ENCODE measurements around the gene HAGHL.

DNA sequence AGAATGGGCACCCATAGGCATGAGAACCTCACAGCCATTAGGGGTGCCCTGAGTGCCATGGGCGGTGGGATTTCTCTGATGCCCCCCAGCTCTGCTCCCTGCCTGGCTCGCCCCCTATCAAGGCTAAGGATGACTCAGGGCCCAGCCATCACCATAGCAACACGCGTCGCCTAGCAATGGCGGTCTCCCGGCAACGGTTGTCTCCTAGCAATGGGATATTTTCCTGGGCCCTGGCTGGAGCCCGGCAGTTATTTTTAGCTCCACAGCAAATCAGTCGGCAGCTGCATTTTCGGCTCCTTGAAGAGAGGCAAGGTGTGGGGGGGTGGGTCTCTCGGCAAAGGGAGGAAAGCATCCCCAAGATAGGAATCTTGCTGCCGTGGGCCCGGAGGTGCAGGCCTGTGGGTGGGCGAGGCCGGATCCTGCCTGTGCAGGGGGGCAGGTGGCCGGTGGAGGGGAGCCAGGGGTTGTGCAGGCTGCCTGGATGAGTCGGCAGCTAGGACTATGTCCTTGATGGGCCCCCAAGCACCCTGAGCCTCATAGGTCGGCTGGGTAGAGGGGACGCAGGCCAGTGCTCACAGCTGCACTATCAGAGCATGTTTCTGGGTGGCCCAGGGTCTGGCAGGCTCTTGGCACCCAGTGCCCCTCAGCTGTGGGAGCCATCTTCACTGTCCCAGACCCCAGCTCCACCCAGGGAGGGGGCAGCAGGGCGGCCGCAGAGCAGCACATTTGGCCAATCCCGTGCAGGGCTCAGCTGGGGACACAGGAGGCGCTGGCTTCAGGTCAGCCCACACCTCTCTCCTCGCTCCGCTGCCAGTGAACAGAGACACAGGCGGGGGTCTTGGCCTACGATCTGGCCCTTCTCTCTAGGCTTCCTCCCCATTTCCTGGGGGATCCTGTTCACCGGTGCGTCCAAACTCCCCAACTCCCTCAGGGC lies 17.1 kb upstream of the HAGHL start:
- no peak for TF ChIP-seq EP300 (IDR thresholded peaks at IDR 0.05)
- TF ChIP-seq, protein P1, sequence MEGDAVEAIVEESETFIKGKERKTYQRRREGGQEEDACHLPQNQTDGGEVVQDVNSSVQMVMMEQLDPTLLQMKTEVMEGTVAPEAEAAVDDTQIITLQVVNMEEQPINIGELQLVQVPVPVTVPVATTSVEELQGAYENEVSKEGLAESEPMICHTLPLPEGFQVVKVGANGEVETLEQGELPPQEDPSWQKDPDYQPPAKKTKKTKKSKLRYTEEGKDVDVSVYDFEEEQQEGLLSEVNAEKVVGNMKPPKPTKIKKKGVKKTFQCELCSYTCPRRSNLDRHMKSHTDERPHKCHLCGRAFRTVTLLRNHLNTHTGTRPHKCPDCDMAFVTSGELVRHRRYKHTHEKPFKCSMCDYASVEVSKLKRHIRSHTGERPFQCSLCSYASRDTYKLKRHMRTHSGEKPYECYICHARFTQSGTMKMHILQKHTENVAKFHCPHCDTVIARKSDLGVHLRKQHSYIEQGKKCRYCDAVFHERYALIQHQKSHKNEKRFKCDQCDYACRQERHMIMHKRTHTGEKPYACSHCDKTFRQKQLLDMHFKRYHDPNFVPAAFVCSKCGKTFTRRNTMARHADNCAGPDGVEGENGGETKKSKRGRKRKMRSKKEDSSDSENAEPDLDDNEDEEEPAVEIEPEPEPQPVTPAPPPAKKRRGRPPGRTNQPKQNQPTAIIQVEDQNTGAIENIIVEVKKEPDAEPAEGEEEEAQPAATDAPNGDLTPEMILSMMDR (IDR thresholded peaks at IDR 0.05): no peak
- no peak for TF ChIP-seq POLR2A (IDR thresholded peaks at IDR 0.05)
